GM21619 (cell line): ENCODE data around the gene ERVH48-1.
"Not testable (repeated sequence)": the region's sequence is repeated elsewhere in the genome, so short reads cannot be mapped to it uniquely, and the experiment has no call there.

Experiments used
- ATAC-seq: cut with Tn5 transposase; IDR thresholded peaks from one replicate; pipeline ENCODE4 v1.9.1; 2021; ENCODE audit not compliant: unreplicated experiment

Gene ERVH48-1

GRCh38 chr21:42925114-42925926 lies at the start of gene ERVH48-1:
Gene ERVH48-1 (minus strand): TSS chr21:42925630. CDS start chr21:42919006, 6,624 bp downstream.
- no peak for ATAC-seq

DNA sequence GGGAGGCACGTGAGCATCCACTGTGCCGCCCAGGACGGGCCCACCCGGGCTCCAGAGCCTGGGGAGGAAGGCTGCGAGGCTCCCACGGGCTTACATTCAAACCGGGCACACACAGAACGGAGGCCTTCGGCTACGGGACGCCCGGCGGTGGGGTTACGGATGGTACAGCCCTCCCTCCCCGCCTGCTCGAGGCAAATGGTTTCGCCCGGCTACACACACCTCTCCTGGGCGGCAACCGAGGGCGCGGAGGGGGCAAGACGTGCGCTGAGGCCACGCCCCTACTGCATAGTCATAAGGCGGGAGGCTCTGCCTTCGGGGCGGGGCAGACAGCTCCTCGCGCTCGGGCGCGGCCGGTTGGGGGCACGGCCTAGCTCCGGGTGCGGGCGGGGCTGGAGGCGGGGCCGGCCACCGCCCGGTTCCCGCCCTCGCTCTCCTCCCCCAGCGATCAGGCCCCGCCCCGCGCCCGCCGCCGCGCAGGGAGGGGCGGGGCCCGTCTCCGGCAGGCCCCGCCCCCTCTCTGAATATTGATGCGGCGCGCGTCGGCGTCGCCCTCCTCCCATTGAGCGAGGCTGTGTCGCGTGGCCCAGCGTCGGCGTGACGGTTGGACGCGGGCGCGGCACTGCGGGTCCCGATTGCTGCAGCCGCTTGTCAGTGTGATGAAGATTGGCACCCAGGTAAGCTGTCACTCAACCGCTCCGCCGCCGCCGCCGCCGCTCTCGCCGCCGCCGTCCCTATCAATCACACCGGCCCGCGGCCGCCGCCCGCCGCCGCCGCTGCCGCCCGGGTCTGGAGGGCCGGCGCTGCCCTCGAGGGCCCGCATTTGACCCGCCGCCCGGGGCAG lies 48.8 kb upstream of the ERVH48-1 start, which contains the start of gene PKNOX1:
PKNOX1 (plus strand) TSS at position 572 of the 841 bp plus-strand sequence. CDS start 29,820 bp downstream, outside the sequence.
- ATAC-seq: peak; percentile 80

DNA sequence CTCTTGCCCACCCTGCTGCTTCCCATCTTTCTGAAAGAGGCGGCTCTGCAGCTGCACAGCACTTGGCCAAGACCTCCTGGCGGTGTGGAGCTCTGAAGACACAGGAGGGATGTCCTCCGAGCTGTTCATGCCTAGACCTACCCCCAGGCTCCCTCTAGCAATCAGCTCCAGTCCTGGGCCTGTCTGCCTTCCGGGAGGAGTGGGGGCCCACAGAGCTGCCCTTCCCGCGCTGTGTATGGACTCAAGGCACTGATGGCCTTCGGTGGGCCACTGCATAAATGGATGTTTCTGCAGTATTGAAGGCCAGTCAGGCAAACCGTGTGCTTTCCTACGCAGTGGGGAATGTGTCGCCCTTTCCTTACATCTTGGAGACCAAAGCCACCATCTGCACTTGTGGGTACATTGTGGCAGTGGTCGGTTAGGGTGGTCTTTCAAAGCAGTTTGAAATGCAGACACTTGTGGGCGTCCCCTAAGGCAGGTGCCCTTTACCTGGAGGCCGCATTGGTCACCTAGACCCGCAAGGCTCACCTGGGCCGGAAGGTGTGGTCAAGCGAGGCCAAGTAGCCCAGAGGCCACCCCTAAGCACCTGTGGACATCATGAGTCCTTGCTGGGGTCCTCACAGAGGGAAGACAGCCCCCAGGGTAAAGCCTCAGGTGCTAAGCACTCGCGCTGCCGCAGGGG lies 48.0 kb upstream of the ERVH48-1 start:
- peak; percentile 19 for ATAC-seq

- ATAC-seq: no peak
These were observed 46.5 kb upstream of the ERVH48-1 start for GRCh38 chr21:42971897-42972275.

DNA sequence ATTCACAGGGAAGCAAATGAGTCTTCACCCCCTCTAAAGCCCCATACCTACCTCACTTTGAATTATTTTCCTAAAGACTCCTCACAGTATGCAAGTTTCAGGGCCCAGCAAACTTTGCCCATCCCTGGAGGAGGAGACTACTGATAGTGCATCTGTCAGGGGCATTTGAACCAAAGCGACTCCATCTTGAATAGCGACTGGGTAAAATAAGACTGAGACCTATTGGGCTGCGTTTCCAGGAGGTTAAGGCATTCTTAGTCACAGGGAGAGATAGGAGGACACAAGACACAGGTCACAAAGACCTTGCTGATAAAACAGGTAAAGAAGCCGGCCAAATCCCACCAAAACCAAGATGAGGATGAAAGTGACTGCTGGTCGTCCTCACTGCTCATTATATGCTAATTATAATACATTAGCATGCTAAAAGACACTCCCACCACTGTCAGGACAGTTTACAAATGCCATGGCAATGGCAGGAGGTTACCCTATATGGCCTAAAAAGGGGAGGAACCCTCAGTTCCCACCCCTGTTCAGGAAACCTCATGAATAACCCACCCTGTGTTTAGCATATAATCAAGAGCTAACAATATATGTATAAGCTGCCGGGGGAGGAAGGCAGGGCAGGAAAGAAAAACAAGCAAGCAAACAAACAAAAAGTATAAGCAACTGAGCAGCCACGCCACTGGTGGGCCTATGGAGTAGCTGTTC lies 45.7 kb upstream of the ERVH48-1 start:
- ATAC-seq: no peak

- no peak for ATAC-seq
These were observed 43.8 kb upstream of the ERVH48-1 start for GRCh38 chr21:42969193-42969600.

GRCh38 chr21:42967616-42968015 lies 42.2 kb upstream of the ERVH48-1 start:
- not testable (repeated sequence) for ATAC-seq

- no peak for ATAC-seq
These were observed 39.8 kb upstream of the ERVH48-1 start for GRCh38 chr21:42965211-42965560.

DNA sequence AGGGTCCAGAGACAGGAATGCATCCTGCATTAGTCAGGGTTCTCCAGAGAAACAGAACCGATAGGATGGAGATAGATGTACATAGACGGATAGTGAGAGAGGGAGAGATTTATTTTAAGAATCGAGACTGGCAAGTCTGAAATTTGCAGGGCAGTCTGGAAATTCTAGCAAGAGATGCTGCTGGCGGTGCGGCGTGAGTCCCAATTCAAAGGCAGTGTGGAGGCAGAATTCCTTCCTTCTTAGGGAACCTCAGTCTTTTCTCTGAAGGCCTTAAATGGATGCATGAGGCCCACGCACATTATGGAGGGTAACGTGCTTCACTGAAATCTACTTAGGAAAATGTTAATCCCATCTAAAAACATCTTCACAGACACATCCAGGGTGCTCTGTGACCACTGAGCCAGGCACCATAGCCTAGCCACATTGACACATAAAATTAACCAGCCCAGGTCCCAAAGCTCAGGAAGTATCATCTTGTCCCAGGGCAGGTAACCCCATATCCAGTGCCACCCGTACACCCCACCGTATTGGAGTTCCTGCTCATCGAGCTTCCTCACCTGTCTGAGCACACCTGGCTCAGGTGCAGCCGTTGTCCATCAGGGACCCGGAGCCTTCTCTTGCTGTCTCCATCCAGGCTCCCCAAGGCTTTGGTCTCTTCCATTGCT lies 39.2 kb upstream of the ERVH48-1 start:
- ATAC-seq: no peak

DNA sequence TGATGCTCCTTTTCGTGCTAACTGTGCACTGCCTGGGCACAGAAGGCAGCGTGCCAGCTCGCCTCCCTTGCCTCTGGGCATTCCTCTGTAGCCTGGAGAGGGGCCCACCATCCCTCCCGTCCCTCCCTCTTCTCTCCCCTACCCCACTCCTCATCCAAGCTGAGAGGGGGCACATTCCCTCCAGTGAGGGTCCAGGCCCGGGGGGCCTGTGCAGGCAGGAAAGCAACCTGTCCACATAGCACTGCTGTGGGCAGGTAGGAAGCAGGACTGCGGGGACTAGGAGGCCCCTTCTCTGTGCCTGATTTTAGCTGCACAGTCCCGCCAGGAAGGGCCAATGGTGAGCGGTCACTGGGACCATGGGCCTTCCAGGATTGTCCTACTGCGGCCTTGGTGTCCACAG lies 38.7 kb upstream of the ERVH48-1 start:
- ATAC-seq: no peak

GRCh38 chr21:42962380-42963007 lies 37.1 kb upstream of the ERVH48-1 start:
- no peak for ATAC-seq

DNA sequence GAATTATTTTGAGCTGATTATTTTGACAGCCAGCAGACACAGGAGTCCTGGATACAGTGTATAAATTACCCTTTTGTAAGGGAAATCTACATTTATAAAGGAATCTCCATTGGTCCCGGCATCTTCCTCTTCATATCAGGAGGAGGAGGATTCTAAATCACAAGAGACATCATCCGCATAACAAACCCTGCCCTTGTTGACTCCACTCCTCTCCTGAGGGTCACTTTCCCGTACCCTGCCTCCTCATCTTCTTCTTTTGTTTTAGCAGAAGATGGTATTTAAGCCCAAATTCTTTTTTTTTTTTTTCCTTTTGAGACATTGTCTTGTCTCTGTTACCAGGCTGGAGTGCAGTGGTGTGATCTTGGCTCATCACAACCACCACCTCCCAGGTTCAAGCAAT lies 34.3 kb upstream of the ERVH48-1 start:
- no peak for ATAC-seq

DNA sequence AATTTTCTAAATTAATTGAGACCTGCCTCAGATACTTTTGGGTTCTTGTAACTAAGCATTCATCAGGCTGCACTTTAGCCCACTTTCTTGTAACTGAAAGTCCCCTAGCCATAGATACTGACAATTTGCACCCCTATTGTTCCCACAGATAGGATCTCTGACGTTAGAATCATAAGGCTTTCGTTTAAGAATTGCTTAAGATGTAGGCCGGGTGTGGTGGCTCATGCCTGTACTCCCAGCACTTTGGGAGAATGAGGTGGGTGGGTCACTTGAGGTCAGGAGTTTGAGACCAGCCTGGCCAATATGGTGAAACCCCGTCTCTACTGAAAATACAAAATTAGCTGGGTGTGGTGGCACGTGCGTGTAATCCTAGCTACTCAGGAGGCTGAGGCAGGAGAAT lies 32.7 kb upstream of the ERVH48-1 start:
- not testable (repeated sequence) for ATAC-seq

- peak; percentile 100 for ATAC-seq
These were observed 31.6 kb upstream of the ERVH48-1 start for GRCh38 chr21:42956824-42957630.

GRCh38 chr21:42951193-42951592 lies 25.8 kb upstream of the ERVH48-1 start:
- not testable (repeated sequence) for ATAC-seq

DNA sequence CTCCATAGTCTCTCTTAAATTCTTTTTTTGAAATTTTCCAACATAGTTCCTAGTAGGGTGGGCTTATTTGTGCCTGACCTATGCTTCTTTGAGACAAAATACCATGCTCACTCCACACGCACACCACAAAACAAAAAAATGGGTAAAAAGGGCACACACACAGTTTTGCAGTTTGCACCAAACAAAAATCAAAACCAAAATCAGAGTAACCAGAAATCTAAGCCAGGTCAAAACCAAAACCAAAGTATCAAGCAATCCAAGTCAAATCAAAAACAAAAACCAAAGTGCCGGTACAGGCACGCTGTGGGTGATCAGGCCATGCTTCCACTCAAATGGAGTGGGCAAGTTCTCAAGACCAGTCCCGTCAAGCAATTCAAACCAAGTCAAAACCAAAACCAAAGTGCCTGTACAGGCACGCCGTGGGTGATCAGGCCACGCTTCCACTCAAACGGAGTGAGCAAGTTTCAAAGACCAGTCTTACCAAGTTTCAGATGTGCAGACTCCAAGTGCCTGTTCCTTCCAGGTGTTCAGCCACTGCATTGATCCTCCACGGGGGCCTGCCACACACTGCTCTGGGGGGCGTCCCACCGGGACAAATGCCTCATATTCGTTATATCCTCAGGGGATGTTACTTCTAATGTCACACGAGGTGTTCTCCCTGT lies 23.8 kb upstream of the ERVH48-1 start:
- not testable (repeated sequence) for ATAC-seq

DNA sequence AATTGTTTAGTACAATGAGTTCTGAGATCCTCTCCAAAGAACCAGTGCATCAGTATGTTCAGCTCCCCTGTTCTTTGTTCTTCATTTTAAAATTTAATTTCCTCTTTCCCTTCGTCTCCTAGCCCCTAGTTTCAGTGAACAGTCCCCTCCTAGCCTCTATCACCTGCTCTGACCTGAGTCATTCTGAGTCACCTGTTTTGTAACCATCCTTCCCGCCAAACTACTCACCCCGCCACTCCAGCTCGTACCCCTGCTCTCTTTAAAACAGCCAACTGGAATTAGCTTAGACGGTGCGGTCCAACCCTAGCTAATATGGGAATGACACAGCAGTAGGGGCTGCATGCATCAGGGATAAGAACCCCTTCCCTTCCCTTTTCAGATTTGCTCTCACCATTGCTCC lies 16.8 kb upstream of the ERVH48-1 start:
- no peak for ATAC-seq

- ATAC-seq: no peak
These were observed 16.3 kb upstream of the ERVH48-1 start for GRCh38 chr21:42941696-42942085.
